ENCODE measurements around the gene SCAMP1.

SCAMP1 gene

DNA sequence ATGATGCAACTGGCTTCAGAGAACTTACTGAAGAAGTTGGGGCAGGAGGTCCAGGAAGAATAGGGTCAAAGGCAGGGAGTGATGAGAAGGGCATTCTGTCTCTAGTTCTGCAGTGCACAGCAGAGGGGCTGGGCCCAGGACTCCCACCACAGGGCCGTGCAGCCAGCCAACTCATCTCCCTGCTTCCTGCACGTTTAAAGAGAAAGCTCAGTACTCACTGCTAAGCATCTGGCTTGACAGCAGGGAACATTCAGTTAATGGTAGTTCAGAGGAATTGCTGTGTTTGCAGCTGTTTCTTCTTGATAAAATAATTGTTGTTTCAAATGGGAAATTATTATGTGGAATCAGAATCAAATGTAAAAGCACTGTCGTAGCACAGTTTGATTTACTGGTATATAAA is 25.6 kb upstream of the SCAMP1 start:
- H3K27ac ChIP-seq: no peak overlapping the region
- H3K4me3 ChIP-seq (ENCODE audit: low read depth, low read length): no peak overlapping the region
- no peak overlapping the region for H3K4me2 ChIP-seq (ENCODE audit: low read length)
- peaks cover 3% of the 10 kb centered on the region for H3K9me3 ChIP-seq (ENCODE audit: control insufficient read depth, low read length)
- no peaks in the 10 kb centered on the region for H3K79me2 ChIP-seq
- H3K27me3 ChIP-seq (ENCODE audit: control insufficient read depth, insufficient read depth, low read length): no peaks in the 10 kb centered on the region
- H3K9ac ChIP-seq: no peak overlapping the region
- no peaks in the 10 kb centered on the region for H3K4me1 ChIP-seq
- no peaks in the 10 kb centered on the region for H3K36me3 ChIP-seq (ENCODE audit: control insufficient read depth, insufficient read depth, low read length)
- H2AFZ ChIP-seq: no peak overlapping the region
- TF ChIP-seq, protein P1, sequence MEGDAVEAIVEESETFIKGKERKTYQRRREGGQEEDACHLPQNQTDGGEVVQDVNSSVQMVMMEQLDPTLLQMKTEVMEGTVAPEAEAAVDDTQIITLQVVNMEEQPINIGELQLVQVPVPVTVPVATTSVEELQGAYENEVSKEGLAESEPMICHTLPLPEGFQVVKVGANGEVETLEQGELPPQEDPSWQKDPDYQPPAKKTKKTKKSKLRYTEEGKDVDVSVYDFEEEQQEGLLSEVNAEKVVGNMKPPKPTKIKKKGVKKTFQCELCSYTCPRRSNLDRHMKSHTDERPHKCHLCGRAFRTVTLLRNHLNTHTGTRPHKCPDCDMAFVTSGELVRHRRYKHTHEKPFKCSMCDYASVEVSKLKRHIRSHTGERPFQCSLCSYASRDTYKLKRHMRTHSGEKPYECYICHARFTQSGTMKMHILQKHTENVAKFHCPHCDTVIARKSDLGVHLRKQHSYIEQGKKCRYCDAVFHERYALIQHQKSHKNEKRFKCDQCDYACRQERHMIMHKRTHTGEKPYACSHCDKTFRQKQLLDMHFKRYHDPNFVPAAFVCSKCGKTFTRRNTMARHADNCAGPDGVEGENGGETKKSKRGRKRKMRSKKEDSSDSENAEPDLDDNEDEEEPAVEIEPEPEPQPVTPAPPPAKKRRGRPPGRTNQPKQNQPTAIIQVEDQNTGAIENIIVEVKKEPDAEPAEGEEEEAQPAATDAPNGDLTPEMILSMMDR (IDR thresholded peaks at IDR 0.05): no peak

DNA sequence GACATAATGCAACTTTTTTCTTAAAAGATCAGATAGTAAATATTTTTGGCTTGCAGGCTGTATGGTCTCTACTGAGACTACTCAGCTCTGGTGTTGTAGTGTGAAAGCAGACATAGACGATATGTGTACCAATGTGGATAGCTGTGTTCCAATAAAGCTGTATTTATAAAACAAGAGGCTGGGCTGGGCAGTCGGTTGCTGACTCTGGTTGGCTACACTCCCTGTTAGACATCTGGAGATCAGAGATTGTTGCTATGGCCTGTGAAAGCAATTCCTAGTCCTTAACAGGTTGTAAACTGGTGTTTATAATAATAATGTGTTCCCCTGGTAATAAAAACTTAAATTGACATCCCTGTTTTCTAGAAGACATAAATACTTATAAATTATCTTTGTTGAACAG is 24.4 kb upstream of the SCAMP1 start:
- H3K27me3 ChIP-seq (ENCODE audit: control insufficient read depth, insufficient read depth, low read length): no peaks in the 10 kb centered on the region

DNA sequence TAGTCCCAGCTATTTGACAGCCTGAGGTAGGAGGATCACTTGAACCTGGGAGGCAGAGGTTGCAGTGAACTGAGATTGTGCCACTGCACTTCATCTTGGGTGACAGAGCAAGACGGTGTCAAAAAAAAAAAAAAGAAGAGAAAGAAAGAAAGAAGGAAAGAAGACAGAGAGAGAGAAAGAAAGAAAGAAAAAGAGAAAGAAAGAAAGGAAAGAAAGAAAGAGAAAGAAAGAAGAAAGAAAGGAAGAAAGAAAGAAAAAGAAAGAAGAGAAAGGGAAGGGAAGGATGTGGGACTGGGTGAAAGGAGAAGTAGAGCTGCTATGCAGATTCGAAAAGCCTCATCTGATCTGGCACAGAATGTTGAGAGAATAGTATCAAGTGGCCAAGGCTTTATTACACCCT is 23.7 kb upstream of the SCAMP1 start:
- Histone ChIP-seq H3K27me3 (ENCODE audit: control insufficient read depth, insufficient read depth, low read length) (no peaks in the 10 kb centered on the region), H3K4me2 (ENCODE audit: low read length) (no peak overlapping the region), H3K4me3 (ENCODE audit: low read depth, low read length) (no peak overlapping the region), H3K79me2 (no peaks in the 10 kb centered on the region), H3K4me1 (no peaks in the 10 kb centered on the region), H3K9ac (no peak overlapping the region), H3K27ac (no peak overlapping the region), H3K9me3 (ENCODE audit: control insufficient read depth, low read length) (peaks cover 3% of the 10 kb centered on the region), H2AFZ (no peak overlapping the region), H3K36me3 (ENCODE audit: control insufficient read depth, insufficient read depth, low read length) (no peaks in the 10 kb centered on the region)
- TF ChIP-seq, protein P1 (IDR thresholded peaks at IDR 0.05): no peak

More for the DNA sequence above, 24.4 kb upstream of the SCAMP1 start:
- no peak overlapping the region for H3K4me3 ChIP-seq (ENCODE audit: low read depth, low read length)
- H3K27ac ChIP-seq: no peak overlapping the region
- H2AFZ ChIP-seq: no peak overlapping the region
- TF ChIP-seq, protein P1 (IDR thresholded peaks at IDR 0.05): no peak
- H3K4me2 ChIP-seq (ENCODE audit: low read length): no peak overlapping the region
- no peak overlapping the region for H3K9ac ChIP-seq
- no peaks in the 10 kb centered on the region for H3K79me2 ChIP-seq
- H3K4me1 ChIP-seq: no peaks in the 10 kb centered on the region
- H3K36me3 ChIP-seq (ENCODE audit: control insufficient read depth, insufficient read depth, low read length): no peaks in the 10 kb centered on the region
- H3K9me3 ChIP-seq (ENCODE audit: control insufficient read depth, low read length): peaks cover 3% of the 10 kb centered on the region

DNA sequence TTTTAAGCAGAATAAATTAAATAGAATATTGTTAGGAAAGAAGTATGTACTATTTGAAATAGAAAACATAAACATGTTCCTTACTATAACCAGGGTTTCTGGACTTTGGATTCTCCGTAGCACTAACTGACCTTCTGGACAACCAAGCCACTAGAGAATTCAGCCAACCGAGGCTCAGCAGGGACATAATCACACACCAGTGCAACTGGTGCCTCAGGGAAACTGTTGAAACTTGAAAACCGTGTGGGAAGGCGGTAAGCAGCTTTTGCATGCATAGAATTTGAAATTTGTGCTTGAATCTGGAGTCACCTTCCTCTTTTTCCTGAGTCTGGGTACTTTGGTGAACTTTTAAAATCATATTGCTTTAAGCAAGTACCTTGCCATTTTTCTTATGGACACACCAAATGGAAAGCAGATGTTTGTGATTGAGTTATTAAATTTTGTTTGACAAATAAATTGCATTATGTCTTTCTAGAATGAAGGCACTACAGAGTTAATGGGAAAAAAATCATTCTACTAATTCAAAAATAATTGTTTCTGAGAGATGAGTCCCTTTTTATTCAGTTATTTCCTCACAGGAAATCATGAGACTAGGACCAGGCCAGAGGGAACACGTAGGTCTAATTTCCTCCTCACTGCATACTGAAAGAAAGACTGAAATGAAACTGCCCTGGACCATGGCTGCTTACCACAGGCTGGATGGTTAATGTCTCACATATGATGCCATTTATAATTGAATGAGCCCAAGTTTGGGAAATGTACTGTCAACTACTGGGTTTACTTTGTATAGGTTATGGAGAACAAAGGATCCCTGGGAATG is 20.6 kb upstream of the SCAMP1 start:
- Histone ChIP-seq H2AFZ (no peak overlapping the region), H3K4me3 (ENCODE audit: low read depth, low read length) (no peak overlapping the region), H3K27me3 (ENCODE audit: control insufficient read depth, insufficient read depth, low read length) (no peaks in the 10 kb centered on the region), H3K9me3 (ENCODE audit: control insufficient read depth, low read length) (peaks cover 3% of the 10 kb centered on the region), H3K79me2 (no peaks in the 10 kb centered on the region), H3K36me3 (ENCODE audit: control insufficient read depth, insufficient read depth, low read length) (no peaks in the 10 kb centered on the region), H3K27ac (no peak overlapping the region), H3K4me2 (ENCODE audit: low read length) (no peak overlapping the region), H3K4me1 (no peaks in the 10 kb centered on the region), H3K9ac (no peak overlapping the region)
- TF ChIP-seq, protein P1 (IDR thresholded peaks at IDR 0.05): no peak

DNA sequence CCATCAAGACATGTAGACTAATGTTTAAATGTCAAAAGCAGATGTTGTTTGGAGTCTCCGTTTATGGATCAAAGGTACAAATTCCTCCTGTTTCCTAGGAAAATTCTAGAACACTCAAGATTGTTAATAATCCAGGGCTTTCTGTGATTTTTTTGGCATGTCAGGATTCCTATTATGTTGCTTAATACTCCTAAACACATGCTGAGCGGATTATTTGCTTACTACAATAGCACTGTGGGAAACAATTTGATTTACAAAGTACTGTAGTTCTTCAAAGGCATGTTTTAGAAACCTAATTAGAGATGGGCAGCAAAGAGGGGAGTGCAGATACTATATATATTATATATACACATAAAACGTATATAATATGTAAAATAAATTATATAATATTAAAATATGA is 19.0 kb upstream of the SCAMP1 start:
- Histone ChIP-seq H3K27me3 (ENCODE audit: control insufficient read depth, insufficient read depth, low read length) (no peaks in the 10 kb centered on the region), H3K79me2 (no peaks in the 10 kb centered on the region), H2AFZ (no peak overlapping the region), H3K9me3 (ENCODE audit: control insufficient read depth, low read length) (peaks cover 3% of the 10 kb centered on the region), H3K9ac (no peak overlapping the region), H3K36me3 (ENCODE audit: control insufficient read depth, insufficient read depth, low read length) (no peaks in the 10 kb centered on the region), H3K4me1 (no peaks in the 10 kb centered on the region), H3K4me3 (ENCODE audit: low read depth, low read length) (no peak overlapping the region), H3K27ac (no peak overlapping the region), H3K4me2 (ENCODE audit: low read length) (no peak overlapping the region)
- TF ChIP-seq, protein P1 (IDR thresholded peaks at IDR 0.05): no peak

All from parathyroid adenoma (tissue), 2 donors.